K562 (cell line): ENCODE results near the gene MYL12B. TPM values are rescaled to one million over a fixed set of nuclear protein-coding genes. Genes with fewer than 3 reads are reported as not detected.

Experiments used
- ATF4 ChIP-seq: fragments of 450-650 bp; formaldehyde crosslinking; IDR thresholded peaks from 2 replicates; pipeline ENCODE4 v1.4.0; 2022; ENCODE audit warnings: mild to moderate bottlenecking, moderate library complexity
- BRD4 ChIP-seq: fragments of 200-600 bp; sonication (generic); IDR thresholded peaks from 2 replicates; pipeline ENCODE4 v1.6.1; 2017; ENCODE audit warnings: inconsistent platforms
- CBFA2T2 ChIP-seq: fragments of 450-650 bp; conservative IDR thresholded peaks from 2 replicates; pipeline ENCODE4 v1.6.1; 2017; ENCODE audit warnings: mild to moderate bottlenecking
- CBX3 ChIP-seq, 2 experiments: IDR thresholded peaks; 1 replicate in 1 of 2; 2 replicates in 1 of 2; pipeline ENCODE4 v1.6.1; 2012; ENCODE audit warnings: inconsistent platforms in 2 of 2, low read length in 2 of 2, borderline replicate concordance in 1 of 2, control low read depth in 1 of 2
- CTCFL ChIP-seq: IDR thresholded peaks from 2 replicates; pipeline ENCODE4 v1.6.1; 2011; ENCODE audit warnings: borderline replicate concordance, low read depth, mild to moderate bottlenecking, moderate library complexity, low read length; ENCODE audit not compliant: insufficient read depth, poor library complexity, severe bottlenecking
- EP300 ChIP-seq: IDR thresholded peaks from 2 replicates; pipeline ENCODE4 v1.6.1; 2012; ENCODE audit warnings: low read length, improper control_type of control experiment
- GATA2 ChIP-seq: sonication (generic); formaldehyde crosslinking; IDR thresholded peaks from 2 replicates; pipeline ENCODE4 v1.4.0; 2020; ENCODE audit warnings: mild to moderate bottlenecking, missing genetic modification reagents
- HNRNPUL1 ChIP-seq: fragments of 200-400 bp; formaldehyde crosslinking; IDR thresholded peaks from 2 replicates; pipeline ENCODE4 v1.6.1; 2017; ENCODE audit warnings: low read length
- MAFK ChIP-seq: IDR thresholded peaks from 2 replicates; pipeline ENCODE4 v1.6.1; 2011; ENCODE audit warnings: low read length, improper control_type of control experiment
- MYBL2 ChIP-seq, 2 experiments: fragments of 450-650 bp in 1 of 2; sonication (generic) in 1 of 2; formaldehyde crosslinking in 1 of 2; IDR thresholded peaks; 2 replicates each; pipeline versions ENCODE4 v1.6.1 to v1.8.1; 2017 to 2022; ENCODE audit warnings: borderline replicate concordance in 1 of 2, inconsistent platforms in 1 of 2, low read depth in 1 of 2, mild to moderate bottlenecking in 1 of 2, missing genetic modification reagents in 1 of 2, moderate library complexity in 1 of 2
- MYC ChIP-seq, 2 experiments: fragments of 250-450 bp in 1 of 2; sonication (Bioruptor Pico) in 1 of 2; IDR thresholded peaks; 2 replicates each; pipeline versions ENCODE4 v1.5.1 to v1.6.1; 2012 to 2021; ENCODE audit warnings: low read depth in 2 of 2, borderline replicate concordance in 1 of 2, improper control_type of control experiment in 1 of 2, low read length in 1 of 2, mild to moderate bottlenecking in 1 of 2, moderate library complexity in 1 of 2
- PBX2 ChIP-seq, 2 experiments: IDR thresholded peaks in 1 of 2; conservative IDR thresholded peaks in 1 of 2; 2 replicates each; pipeline ENCODE4 v1.6.1; 2016; ENCODE audit warnings: low read depth in 2 of 2, mild to moderate bottlenecking in 1 of 2, missing compliant biosample characterization in 1 of 2, missing genetic modification characterization in 1 of 2, moderate library complexity in 1 of 2
- PRPF4 ChIP-seq: fragments of 200-400 bp; formaldehyde crosslinking; IDR thresholded peaks from one replicate; pipeline ENCODE4 v1.6.1; 2017; ENCODE audit warnings: low read length, low read depth, mild to moderate bottlenecking; ENCODE audit not compliant: insufficient read depth, poor library complexity, severe bottlenecking
- TCF3 ChIP-seq: sonication (generic); formaldehyde crosslinking; IDR thresholded peaks from 2 replicates; pipeline ENCODE4 v1.4.0; 2020; ENCODE audit warnings: mild to moderate bottlenecking, missing genetic modification reagents
- TEAD1 ChIP-seq, 2 experiments: fragments of 450-650 bp in 1 of 2; sonication (generic) in 1 of 2; formaldehyde crosslinking; IDR thresholded peaks; 2 replicates each; pipeline versions ENCODE4 v1.4.0 to v1.8.0; 2020 to 2022; ENCODE audit warnings: mild to moderate bottlenecking in 2 of 2, missing genetic modification reagents in 1 of 2
- ZNF143 ChIP-seq: sonication (generic); formaldehyde crosslinking; IDR thresholded peaks from 2 replicates; pipeline ENCODE4 v1.9.0; 2022; ENCODE audit warnings: mild to moderate bottlenecking, missing genetic modification reagents
- ZNF311 ChIP-seq: fragments of 250-450 bp; sonication (Bioruptor Pico); IDR thresholded peaks from 2 replicates; pipeline ENCODE4 v1.4.0; 2020; ENCODE audit warnings: mild to moderate bottlenecking, moderate library complexity
- ZNF707 ChIP-seq: fragments of 250-450 bp; sonication (Bioruptor Pico); conservative IDR thresholded peaks from 2 replicates; pipeline ENCODE4 v1.8.0; 2022; ENCODE audit warnings: inconsistent platforms, mild to moderate bottlenecking, moderate library complexity
- polyA plus RNA-seq, 8 experiments: library from polyadenylated mRNA; depleted of rRNA in 4 of 8; stranded (reverse) in 5 of 8; unstranded in 3 of 8; fragments of >200 nt; fragmentation: Nextera tagmentation in 2 of 8; fragmentation: Illumina TruSeq in 1 of 8; extraction: Ambion mirVana in 2 of 8; extraction: Trizol in 1 of 8; gene quantifications; 2 replicates each; pipeline versions ENCODE4 v1.2.1 to v1.2.3, GENCODE V29; 2011 to 2014; ENCODE audit warnings: inconsistent platforms in 1 of 8, missing spikeins in 1 of 8
- total RNA-seq, 7 experiments: library from RNA; depleted of rRNA in 6 of 7; stranded (reverse); fragments of >200 nt in 6 of 7; fragmentation: Illumina TruSeq in 2 of 7; extraction: Trizol in 2 of 7; gene quantifications; 2 replicates each; pipeline versions ENCODE4 v1.2.1 to v1.2.3, GENCODE V29; 2011 to 2021; ENCODE audit warnings: low replicate concordance in 1 of 7

Gene MYL12B
- total and polyA plus RNA-seq, 9 of the 15 experiments (the other 6 are each of a cell fraction or from before 2014, with no cell fraction given), result 220 to 995 (median 463) TPM

GRCh38 chr18:3213300-3214059, 48.5 kb upstream of the MYL12B start (continued):
- TF ChIP-seq TCF3 (0 out of 2 replicates have a peak, but pooled peaks have one; percentile 9), TEAD1 (CRISPR knock-in tag; IDR thresholded peaks at IDR 0.05) (0 out of 4 replicates have a peak, but pooled peaks of 1 of the 2 experiments have one; percentile 37), MYC (IDR thresholded peaks at IDR 0.05; ENCODE audit: low read depth, low read length) (0 out of 2 replicates have a peak, but pooled peaks have one; percentile 13), MYC (CRISPR knock-in tag; IDR thresholded peaks at IDR 0.05; ENCODE audit: borderline replicate concordance, low read depth) (no peak), ZNF143 (CRISPR knock-in tag) (no peak), GATA2 (0 out of 2 replicates have a peak, but pooled peaks have one; percentile 18), PBX2 (CRISPR knock-in tag; IDR thresholded peaks at IDR 0.05; ENCODE audit: low read depth) (no peak), PBX2 (tag; conservative IDR thresholded peaks at IDR 0.05; ENCODE audit: low read depth) (0 out of 2 replicates have a peak, but pooled peaks have one; percentile 13), MAFK (no peak), ZNF707 (no peak), PRPF4 (no peak), CBFA2T2 (no peak), CTCFL (no peak), CBX3 (IDR thresholded peaks at IDR 0.05; ENCODE audit: borderline replicate concordance in 1 of 2, low read length in 2 of 2) (peak in 1 of 2 experiments; percentile 57; a peak in 1 of 3 replicates), BRD4 (0 out of 2 replicates have a peak, but pooled peaks have one; percentile 36), EP300 (peak; percentile 68; the same call in 1 of the 2 replicates), ATF4 (CRISPR knock-in tag) (0 out of 2 replicates have a peak, but pooled peaks have one; percentile 15), ZNF311 (CRISPR knock-in tag) (peak; percentile 56; the same call in 1 of the 2 replicates), MYBL2 (IDR thresholded peaks at IDR 0.05; ENCODE audit: low read depth) (0 out of 2 replicates have a peak, but pooled peaks have one; percentile 10), MYBL2 (CRISPR knock-in tag; IDR thresholded peaks at IDR 0.05; ENCODE audit: borderline replicate concordance) (no peak), HNRNPUL1 (no peak)
